ENCODE measurements around the gene C12orf57. TPM values are rescaled to one million over a fixed set of nuclear protein-coding genes. Genes with fewer than 3 reads are reported as not detected.
A peak's percentile ranks its signal among the peaks of the same experiment; 100 is the strongest.

C12orf57 gene, protein sequence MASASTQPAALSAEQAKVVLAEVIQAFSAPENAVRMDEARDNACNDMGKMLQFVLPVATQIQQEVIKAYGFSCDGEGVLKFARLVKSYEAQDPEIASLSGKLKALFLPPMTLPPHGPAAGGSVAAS
- total RNA-seq (2014; rRNA removed; shearing (Covaris generic)) (186 and 204 TPM in 2 replicates), polyA plus RNA-seq (2016; fragmentation: Nextera tagmentation; extraction: Ambion mirVana) (262 and 285 TPM in 2 replicates)
- long read RNA-seq, transcript C12orf57-204 (3 exons, 551 nt) = minor isoform, 5 of 115 reads
- long read RNA-seq, transcript C12orf57-201 (3 exons, 560 nt) = major isoform, 90 of 115 reads
- long read RNA-seq, transcript C12orf57-202 (3 exons, 662 nt) = minor isoform, 10 of 115 reads
- long read RNA-seq, partial matches to known transcripts = 10 of 115 reads
- long read RNA-seq, other reads (novel, unspliced or antisense) = 0 of 115 reads

DNA sequence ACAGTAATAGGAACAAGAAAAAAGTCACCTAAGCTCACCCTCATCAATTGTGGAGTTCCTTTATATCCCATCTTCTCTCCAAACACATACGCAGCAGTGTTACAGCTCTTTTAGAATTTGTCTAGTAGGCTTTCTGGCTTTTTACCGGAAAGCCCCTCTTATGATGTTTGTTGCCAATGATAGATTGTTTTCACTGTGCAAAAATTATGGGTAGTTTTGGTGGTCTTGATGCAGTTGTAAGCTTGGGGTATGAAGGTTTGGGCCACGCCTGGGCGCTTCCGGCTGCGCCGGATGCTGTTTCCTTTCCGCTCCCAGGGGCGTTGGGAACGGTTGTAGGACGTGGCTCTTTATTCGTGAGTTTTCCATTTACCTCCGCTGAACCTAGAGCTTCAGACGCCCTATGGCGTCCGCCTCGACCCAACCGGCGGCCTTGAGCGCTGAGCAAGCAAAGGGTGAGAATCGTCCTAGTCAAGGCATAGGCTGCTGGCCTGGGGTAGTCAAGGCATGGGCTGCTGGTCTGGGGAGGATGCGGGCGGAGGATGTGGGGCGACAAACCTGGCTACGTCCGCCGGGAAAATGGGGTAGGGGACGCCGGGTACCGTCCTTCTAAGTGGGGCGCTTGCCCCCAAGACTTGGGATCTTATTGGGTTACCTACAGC, at the start of gene C12orf57, which contains the start of gene RNU7-1:
Gene C12orf57 (plus strand): TSS at position 301 of the 659 bp plus-strand sequence. CDS start 100 bp downstream, at position 401.
Gene RNU7-1 (plus strand): TSS at position 95 of the 659 bp plus-strand sequence.
- Mint-ChIP-seq H3K4me1 (peaks cover 52% of the 10 kb centered on the region), H3K27ac (peak within 1 kb of the TSS; percentile 100), H3K36me3 (ENCODE audit: low read depth) (peaks cover 29% of the 10 kb centered on the region), H3K9me3 (peaks cover 6% of the 10 kb centered on the region; the same call in 2 of the 3 replicates), H3K4me3 (peak within 1 kb of the TSS; percentile 96), H3K27me3 (ENCODE audit: insufficient read depth, low read depth, poor library complexity) (peaks cover 55% of the 10 kb centered on the region)
- Histone ChIP-seq H3F3A (replicated peaks; ENCODE audit: low read depth) (peaks cover 38% of the 10 kb centered on the region), H3K4me3 (peak within 1 kb of the TSS; percentile 70), H3K9me2 (ENCODE audit: insufficient read depth) (no peaks in the 10 kb centered on the region), H3K4me2 (peak within 1 kb of the TSS; percentile 79), H3K27me3 (ENCODE audit: insufficient read depth) (no peaks in the 10 kb centered on the region), H3K79me2 (replicated peaks; ENCODE audit: insufficient read depth) (0 out of 2 replicates have a peak, but pooled peaks cover 10% of the 10 kb centered on the region), H3K27ac (ENCODE audit: low read depth) (peak within 1 kb of the TSS; percentile 87), H2AFZ (no peak within 1 kb of the TSS), H3K4me1 (ENCODE audit: insufficient read depth) (peaks cover 20% of the 10 kb centered on the region), H3K36me3 (ENCODE audit: insufficient read depth) (no peaks in the 10 kb centered on the region), H4K20me1 (replicated peaks; ENCODE audit: insufficient read depth) (no peaks in the 10 kb centered on the region; the same call in 1 of the 2 replicates)
- DNase-seq (ENCODE audit: low spot score) (peak; percentile 91), ATAC-seq (peak; percentile 38)
- TF ChIP-seq, protein P1, sequence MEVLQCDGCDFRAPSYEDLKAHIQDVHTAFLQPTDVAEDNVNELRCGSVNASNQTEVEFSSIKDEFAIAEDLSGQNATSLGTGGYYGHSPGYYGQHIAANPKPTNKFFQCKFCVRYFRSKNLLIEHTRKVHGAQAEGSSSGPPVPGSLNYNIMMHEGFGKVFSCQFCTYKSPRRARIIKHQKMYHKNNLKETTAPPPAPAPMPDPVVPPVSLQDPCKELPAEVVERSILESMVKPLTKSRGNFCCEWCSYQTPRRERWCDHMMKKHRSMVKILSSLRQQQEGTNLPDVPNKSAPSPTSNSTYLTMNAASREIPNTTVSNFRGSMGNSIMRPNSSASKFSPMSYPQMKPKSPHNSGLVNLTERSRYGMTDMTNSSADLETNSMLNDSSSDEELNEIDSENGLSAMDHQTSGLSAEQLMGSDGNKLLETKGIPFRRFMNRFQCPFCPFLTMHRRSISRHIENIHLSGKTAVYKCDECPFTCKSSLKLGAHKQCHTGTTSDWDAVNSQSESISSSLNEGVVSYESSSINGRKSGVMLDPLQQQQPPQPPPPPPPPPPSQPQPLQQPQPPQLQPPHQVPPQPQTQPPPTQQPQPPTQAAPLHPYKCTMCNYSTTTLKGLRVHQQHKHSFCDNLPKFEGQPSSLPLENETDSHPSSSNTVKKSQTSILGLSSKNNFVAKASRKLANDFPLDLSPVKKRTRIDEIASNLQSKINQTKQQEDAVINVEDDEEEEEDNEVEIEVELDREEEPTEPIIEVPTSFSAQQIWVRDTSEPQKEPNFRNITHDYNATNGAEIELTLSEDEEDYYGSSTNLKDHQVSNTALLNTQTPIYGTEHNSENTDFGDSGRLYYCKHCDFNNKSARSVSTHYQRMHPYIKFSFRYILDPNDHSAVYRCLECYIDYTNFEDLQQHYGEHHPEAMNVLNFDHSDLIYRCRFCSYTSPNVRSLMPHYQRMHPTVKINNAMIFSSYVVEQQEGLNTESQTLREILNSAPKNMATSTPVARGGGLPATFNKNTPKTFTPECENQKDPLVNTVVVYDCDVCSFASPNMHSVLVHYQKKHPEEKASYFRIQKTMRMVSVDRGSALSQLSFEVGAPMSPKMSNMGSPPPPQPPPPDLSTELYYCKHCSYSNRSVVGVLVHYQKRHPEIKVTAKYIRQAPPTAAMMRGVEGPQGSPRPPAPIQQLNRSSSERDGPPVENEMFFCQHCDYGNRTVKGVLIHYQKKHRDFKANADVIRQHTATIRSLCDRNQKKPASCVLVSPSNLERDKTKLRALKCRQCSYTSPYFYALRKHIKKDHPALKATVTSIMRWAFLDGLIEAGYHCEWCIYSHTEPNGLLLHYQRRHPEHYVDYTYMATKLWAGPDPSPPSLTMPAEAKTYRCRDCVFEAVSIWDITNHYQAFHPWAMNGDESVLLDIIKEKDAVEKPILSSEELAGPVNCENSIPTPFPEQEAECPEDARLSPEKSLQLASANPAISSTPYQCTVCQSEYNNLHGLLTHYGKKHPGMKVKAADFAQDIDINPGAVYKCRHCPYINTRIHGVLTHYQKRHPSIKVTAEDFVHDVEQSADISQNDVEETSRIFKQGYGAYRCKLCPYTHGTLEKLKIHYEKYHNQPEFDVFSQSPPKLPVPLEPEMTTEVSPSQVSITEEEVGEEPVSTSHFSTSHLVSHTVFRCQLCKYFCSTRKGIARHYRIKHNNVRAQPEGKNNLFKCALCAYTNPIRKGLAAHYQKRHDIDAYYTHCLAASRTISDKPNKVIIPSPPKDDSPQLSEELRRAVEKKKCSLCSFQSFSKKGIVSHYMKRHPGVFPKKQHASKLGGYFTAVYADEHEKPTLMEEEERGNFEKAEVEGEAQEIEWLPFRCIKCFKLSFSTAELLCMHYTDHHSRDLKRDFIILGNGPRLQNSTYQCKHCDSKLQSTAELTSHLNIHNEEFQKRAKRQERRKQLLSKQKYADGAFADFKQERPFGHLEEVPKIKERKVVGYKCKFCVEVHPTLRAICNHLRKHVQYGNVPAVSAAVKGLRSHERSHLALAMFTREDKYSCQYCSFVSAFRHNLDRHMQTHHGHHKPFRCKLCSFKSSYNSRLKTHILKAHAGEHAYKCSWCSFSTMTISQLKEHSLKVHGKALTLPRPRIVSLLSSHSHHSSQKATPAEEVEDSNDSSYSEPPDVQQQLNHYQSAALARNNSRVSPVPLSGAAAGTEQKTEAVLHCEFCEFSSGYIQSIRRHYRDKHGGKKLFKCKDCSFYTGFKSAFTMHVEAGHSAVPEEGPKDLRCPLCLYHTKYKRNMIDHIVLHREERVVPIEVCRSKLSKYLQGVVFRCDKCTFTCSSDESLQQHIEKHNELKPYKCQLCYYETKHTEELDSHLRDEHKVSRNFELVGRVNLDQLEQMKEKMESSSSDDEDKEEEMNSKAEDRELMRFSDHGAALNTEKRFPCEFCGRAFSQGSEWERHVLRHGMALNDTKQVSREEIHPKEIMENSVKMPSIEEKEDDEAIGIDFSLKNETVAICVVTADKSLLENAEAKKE (CRISPR knock-in tag; IDR thresholded peaks at IDR 0.05) = no peak
- TF ChIP-seq STAT1 (IDR thresholded peaks at IDR 0.05; ENCODE audit: unreplicated experiment) (no peak), EZH2phosphoT487 (IDR thresholded peaks at IDR 0.05; ENCODE audit: unreplicated experiment) (no peak), JUNB (IDR thresholded peaks at IDR 0.05; ENCODE audit: unreplicated experiment) (peak; percentile 35), ZNF331 (CRISPR knock-in tag; IDR thresholded peaks at IDR 0.05; ENCODE audit: low read depth) (peak; percentile 5; the same call in 1 of the 2 replicates), CREB1 (CRISPR knock-in tag; IDR thresholded peaks at IDR 0.05; ENCODE audit: low read depth) (peak; percentile 72), POLR2AphosphoS5 (IDR thresholded peaks at IDR 0.05; ENCODE audit: low read depth) (peak; percentile 100)
- TF ChIP-seq, protein P2, sequence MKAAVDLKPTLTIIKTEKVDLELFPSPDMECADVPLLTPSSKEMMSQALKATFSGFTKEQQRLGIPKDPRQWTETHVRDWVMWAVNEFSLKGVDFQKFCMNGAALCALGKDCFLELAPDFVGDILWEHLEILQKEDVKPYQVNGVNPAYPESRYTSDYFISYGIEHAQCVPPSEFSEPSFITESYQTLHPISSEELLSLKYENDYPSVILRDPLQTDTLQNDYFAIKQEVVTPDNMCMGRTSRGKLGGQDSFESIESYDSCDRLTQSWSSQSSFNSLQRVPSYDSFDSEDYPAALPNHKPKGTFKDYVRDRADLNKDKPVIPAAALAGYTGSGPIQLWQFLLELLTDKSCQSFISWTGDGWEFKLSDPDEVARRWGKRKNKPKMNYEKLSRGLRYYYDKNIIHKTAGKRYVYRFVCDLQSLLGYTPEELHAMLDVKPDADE (IDR thresholded peaks at IDR 0.05) = peak; percentile 89
